ENCODE results near the gene MTHFR.

GRCh38 chr1:11799099-11799498, 6.7 kb downstream of the MTHFR start:
- no peak for TF ChIP-seq CTCF (IDR thresholded peaks at IDR 0.05)
- TF ChIP-seq POLR2A (IDR thresholded peaks at IDR 0.05), result no peak
- no peak for TF ChIP-seq POLR2AphosphoS5 (IDR thresholded peaks at IDR 0.05)

Measured in gastroesophageal sphincter (tissue), 3 donors.